ENCODE data around the gene FPGT.

DNA sequence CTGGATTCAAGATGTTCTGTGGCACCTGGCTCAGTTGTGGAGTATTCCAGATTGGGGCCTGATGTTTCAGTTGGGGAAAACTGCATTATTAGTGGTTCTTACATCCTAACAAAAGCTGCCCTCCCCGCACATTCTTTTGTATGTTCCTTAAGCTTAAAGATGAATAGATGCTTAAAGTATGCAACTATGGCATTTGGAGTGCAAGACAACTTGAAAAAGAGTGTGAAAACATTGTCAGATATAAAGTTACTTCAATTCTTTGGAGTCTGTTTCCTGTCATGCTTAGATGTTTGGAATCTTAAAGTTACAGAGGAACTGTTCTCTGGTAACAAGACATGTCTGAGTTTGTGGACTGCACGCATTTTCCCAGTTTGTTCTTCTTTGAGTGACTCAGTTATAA, 7.2 kb downstream of the FPGT start:
- TF ChIP-seq GATA2 (IDR thresholded peaks at IDR 0.05; ENCODE audit: insufficient read depth, insufficient read length, low read depth, low read length) (no peak), POLR2AphosphoS5 (IDR thresholded peaks at IDR 0.05; ENCODE audit: insufficient read depth, low read depth, low read length) (no peak), EZH2 (IDR thresholded peaks at IDR 0.05; ENCODE audit: borderline replicate concordance, low read depth, low read length, severe bottlenecking) (no peak), POLR2A (IDR thresholded peaks at IDR 0.05; ENCODE audit: low read depth, low read length) (no peak), MYC (IDR thresholded peaks at IDR 0.05; ENCODE audit: low read depth, low read length) (no peak)
- TF ChIP-seq, protein P1, sequence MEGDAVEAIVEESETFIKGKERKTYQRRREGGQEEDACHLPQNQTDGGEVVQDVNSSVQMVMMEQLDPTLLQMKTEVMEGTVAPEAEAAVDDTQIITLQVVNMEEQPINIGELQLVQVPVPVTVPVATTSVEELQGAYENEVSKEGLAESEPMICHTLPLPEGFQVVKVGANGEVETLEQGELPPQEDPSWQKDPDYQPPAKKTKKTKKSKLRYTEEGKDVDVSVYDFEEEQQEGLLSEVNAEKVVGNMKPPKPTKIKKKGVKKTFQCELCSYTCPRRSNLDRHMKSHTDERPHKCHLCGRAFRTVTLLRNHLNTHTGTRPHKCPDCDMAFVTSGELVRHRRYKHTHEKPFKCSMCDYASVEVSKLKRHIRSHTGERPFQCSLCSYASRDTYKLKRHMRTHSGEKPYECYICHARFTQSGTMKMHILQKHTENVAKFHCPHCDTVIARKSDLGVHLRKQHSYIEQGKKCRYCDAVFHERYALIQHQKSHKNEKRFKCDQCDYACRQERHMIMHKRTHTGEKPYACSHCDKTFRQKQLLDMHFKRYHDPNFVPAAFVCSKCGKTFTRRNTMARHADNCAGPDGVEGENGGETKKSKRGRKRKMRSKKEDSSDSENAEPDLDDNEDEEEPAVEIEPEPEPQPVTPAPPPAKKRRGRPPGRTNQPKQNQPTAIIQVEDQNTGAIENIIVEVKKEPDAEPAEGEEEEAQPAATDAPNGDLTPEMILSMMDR (IDR thresholded peaks at IDR 0.05; ENCODE audit: extremely low read depth in 1 of 2, insufficient read depth in 1 of 2, low read depth in 1 of 2, low read length in 2 of 2), result no peak
- TF ChIP-seq, protein P2, sequence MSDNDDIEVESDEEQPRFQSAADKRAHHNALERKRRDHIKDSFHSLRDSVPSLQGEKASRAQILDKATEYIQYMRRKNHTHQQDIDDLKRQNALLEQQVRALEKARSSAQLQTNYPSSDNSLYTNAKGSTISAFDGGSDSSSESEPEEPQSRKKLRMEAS (IDR thresholded peaks at IDR 0.05; ENCODE audit: insufficient read depth, insufficient read length), result no peak

Measured in endothelial cell of umbilical vein (primary cell).